NCI-H748 treated with DMSO at 0.1 percent for 48 hours (cell line): ENCODE data around the gene MTX1.

Source experiments
- DNase-seq: peaks from one replicate; lab custom pipeline; 2025; lab: John Stamatoyannopoulos, UW

MTX1 gene

DNA sequence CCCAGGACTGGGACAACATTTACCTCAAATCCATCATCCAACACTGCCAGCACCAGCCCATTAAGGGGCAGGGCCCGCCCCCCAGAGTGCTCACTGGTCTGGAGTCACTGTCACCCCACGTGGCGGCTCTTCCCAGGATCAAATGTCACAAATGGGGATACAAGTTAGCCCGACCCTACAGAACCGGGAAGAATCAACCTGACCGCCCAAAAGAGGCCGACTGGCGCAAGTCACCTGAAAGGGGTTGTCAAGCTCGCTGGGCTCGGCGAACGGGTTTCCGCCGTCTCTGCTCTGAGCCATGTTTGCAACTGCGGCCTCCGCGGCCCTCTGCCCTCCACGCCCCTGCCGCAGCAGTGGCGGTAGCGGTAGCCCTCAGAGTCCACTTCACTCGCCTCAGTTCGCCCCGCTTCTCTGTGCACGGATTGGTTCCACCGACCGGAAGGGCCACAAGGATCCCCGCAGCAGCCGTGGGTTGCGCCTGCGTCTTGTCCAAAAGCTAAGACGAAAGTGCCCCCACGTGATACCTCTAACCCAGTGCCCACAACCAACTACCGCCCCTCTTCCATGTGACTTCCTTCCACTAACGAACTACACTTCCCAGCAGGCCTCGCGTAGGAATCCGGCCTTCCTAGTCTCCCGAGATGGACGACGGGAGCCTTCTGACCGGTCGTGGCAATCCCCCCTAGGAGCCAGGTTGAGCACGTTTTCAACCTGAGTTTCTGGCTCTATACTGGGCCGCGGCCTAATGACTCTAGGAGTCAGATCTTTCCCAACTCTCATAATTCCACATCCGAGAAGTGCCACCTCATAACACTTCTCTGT, 53.6 kb downstream of the MTX1 start, which contains the start of gene SCAMP3:
SCAMP3 (minus strand) TSS at position 509 of the 822 bp plus-strand sequence; CDS start at position 300, 209 bp downstream.
- peak; percentile 96 for DNase-seq

DNA sequence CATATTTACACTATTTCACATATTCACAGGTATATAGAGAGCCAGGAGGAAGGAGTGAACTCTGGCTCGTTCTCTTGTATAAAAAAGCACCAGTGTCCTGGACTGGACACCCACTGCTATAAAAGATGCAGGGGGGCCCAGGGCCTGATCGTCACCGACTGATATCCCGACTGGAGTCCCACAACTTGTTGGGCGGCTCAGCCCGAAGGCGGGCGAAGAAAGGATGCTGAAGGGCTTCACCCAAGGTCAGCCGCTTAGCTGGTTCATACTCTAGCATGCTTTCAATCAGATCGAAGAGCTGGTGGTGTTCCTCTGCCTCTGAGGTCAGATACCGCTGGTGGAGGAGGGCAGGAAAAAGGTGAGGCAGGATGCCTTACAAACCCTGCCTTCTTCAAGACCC, 54.6 kb downstream of the MTX1 start:
- DNase-seq, result no peak
